ENCODE data around the gene ESRRA.

GRCh38 chr11:64305691-64306562 is 603 bp downstream of the ESRRA start:
- TF ChIP-seq POLR2A (IDR thresholded peaks at IDR 0.05; ENCODE audit: low read depth, low read length) (0 out of 2 replicates have a peak, but pooled peaks have one; percentile 2), POLR2AphosphoS5 (IDR thresholded peaks at IDR 0.05; ENCODE audit: low read depth, low read length) (peak; percentile 43; the same call in 1 of the 2 replicates), SPI1 (IDR thresholded peaks at IDR 0.05; ENCODE audit: low read depth, low read length) (no peak)
